Hematopoietic multipotent progenitor cell treated with erythropoietin and hydrocortisone succinate and interleukin-3 and kit ligand, for 17 days (in vitro differentiated cells): ENCODE measurements around the gene NTRK2.

Experiments used
- DNase-seq: peaks from one replicate; pipeline ENCODE4 v3.0.0-alpha.2; 2015; ENCODE audit warnings: low spot score

NTRK2 gene

DNA sequence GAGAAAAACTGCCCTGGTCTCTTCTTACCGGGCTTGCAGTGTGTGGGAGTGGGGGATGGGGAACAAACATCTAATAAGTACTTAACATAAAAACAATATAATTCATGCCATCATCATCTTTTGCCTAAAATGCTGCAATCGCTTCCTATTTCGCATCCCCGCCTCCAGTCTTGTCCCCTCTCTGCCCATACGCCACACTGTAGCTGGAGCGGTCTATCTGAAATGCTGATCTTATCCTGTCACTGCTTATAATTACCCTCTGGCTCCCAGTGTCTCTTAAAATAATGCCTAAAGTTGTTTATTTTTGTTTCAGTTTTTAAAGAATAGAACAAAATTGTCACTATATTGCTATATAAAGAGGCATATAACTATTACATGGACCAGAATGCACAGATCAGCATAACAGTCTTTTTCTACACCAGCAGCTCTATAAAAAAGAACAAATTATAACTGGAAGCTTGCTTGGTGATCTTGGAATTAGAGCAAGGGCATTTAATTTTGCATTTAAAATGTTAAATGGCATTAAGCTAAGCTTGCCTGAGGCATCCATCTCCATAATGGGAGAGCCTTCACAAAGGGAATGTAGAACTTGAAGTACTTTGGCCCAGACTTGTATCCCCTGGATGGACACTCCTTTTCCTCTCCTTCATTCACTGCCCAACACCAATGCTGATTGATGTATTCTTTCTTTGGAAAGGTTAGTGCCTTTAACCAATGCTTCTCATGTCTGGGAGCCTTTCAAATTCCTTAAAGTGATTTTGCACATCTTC is 12.2 kb downstream of the NTRK2 start:
- no peak for DNase-seq

DNA sequence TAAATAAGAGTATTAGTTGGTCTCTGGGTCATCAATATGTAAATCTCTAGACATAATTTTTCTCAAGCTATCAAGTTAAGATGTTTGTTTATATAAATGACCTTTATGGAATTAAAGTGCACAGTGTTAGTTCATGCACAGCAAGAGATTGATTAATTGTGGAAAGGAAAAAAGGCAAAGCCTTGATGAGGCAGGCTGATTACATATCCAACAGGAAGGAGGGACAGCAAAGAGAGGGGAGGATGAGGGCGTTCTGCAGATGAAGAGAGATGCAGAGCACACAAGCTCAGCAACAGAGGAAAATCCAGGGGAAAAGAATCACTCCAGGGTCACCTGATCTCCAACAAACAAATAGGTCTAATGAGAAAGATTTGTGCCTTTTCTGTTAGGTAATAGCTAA is 16.5 kb downstream of the NTRK2 start:
- no peak for DNase-seq

DNA sequence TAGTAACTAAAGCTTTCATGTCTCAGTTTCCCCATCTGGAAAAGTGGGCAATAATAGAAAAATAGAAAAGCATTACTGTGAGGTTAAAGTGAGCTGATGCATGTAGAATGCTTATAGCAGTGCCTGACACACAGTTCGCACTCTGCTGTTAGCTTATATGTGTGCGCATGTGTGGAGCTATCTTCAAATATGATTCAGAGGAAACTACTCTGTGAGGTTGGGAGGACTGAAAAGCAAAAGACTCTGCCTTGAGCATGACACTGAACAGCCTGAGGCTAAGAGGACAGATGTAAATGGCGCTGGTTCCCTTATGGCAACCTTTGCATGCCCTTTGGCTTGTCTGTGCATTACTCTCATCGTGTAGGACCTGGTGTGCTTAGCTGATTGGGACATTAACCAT is 19.4 kb downstream of the NTRK2 start:
- no peak for DNase-seq

DNA sequence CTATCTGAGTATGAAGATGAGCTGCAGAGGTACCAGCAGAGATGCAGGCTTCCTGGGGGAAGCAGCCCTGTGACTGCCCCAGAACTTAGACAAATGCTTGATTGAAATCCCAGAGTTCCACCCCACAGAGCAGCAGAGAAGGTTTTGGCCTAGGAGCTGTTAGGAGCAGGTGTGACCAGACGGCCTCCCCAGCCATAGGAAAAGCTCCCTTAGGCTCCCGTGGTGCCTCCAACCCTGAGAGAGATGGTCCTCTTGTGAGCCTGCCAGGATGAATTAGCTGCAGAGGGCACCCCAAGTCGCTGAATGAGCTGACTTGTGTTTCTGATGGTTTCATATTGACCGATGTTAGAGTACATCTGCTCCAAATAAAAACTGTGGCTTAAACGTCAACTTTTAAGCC is 22.1 kb downstream of the NTRK2 start:
- no peak for DNase-seq

DNA sequence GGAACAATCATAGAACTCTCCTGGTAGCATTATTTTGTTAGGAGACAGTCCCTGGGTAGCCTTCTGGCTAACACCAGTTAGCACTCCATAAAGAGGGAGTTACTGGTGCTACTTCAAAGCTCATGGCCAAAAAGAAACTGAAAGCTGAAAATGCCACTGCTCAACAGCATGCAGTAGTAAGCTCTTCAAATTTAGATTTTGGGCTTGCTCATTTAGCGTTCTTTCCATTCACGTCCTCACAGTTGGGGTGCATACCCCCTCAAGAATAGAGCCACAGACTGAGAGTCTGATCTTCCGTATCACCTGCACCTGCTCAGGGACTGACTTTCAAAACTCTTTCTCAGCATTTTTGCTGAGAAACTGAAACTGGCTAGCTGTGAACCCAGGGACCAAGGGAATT is 24.7 kb downstream of the NTRK2 start:
- no peak for DNase-seq

DNA sequence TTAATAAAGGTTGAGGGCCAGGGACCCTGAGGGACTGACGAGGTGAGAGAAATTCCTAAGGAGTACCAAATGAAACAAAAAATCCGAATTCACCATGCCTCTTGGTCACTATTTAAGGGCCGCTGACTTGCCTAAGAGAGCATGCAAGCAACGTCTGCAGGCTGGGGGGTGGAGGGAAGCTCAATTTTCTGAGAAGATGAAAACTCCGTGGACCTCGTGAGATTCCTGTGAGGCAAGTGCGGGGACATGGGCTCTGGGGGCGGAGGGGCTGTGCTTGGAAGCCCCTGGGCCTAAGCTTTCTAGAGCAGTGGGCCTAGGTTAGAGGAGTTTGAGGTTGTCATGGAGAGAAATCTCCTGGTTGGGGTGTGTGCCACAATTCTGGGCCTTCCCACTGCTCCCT is 27.5 kb downstream of the NTRK2 start:
- DNase-seq = no peak

DNA sequence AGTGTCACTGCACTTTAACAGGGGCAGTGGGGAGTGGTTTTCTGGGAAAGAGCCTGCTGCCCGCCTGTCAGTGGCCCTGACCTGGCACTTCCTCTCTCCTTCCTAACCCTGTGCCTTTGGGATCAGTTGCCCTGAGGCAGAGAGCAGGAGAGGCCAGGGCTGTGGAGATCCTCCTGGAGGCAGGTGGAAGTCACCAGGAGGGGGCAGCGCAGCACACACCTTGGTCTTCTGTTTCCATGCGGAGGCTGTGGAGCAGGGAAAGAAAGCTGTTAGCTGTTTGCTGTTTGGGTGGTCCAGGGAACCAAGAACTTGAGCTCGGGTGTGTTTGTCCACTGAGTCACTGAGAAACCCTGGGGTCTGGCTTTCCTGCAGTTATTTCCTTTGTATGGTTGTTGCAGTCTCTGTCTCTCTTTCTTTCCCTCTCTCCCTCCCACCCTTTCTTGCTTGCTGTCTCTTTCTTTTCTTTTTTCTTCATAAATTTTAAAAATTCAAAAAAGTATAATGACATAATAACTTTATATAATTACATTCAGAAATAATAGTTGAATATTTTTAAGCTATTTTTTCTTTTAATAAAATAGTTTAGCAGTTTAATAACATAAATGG is 28.1 kb downstream of the NTRK2 start:
- no peak for DNase-seq

DNA sequence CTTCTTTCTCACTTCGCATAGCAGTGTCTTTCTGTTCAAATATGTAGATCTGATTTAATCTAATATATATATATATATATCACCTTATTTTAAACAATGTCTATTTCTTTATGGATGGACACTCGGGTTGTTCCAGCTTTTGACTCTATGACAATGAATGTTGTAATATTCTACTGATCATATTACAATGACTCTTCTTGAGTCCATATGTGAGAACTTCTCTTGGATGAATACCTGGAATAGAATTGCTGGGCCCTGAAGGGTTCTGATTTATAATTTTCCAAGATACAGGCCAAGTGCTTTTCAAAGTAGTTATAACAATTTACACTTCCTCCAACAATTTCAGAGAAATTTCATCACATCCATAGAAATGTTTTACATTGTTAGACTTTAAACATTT is 28.8 kb downstream of the NTRK2 start:
- DNase-seq = no peak

DNA sequence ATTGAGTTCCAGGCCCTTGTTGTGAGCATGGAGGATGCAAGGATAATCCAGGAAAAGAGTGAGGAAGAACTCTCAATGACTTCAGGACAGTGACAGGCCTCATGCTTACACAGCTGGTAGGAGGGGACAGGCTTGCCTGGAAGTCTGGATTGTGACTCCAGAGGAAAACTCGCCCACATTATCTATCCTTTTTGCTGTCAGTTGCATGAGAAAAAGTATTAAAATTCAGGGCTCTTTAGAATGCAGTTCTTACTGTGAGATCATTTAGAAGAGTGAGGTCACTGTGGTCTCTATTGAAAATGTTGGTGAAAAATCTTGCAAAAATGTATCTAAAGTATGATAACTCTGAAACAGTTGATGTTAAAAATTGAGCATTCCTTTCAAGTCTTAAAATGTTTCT is 30.5 kb downstream of the NTRK2 start:
- DNase-seq = no peak

DNA sequence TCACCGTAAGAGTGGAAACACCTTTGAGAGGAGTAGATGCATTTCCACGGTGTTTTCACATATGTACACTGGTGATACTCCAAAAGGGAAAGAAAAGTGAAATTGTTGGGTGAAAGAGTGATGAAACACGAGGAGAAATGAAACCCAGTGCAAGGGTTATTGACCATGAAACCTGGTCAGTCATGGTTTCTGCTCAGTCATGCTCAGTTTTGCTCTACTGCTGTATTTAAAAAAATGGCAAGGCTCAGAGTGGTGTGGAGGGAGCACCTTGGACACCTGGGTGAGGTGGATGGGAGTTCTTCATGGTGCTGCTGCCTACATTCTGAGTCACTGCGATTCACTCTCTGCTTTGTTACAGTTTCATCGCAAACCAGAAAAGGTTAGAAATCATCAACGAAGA is 32.3 kb downstream of the NTRK2 start:
- DNase-seq = no peak

DNA sequence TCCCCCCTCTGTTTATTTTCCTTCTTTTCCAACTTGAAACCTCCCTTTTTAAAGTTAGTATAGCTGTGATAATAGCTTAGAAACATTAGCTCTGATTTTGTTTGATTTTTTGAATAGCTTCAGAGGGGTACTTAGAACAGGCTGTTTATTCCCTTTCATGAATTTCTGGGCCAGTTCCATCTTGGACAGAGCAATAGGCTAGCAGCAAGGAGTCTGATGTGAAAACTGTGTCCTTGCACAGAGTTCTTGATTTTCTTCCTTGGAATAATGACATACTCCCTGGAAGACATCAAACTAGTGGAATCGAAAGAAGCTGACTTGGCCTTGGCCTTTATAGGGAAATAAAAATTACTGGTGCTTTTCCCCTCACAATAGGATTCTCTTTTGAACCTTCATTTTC is 32.9 kb downstream of the NTRK2 start:
- no peak for DNase-seq

DNA sequence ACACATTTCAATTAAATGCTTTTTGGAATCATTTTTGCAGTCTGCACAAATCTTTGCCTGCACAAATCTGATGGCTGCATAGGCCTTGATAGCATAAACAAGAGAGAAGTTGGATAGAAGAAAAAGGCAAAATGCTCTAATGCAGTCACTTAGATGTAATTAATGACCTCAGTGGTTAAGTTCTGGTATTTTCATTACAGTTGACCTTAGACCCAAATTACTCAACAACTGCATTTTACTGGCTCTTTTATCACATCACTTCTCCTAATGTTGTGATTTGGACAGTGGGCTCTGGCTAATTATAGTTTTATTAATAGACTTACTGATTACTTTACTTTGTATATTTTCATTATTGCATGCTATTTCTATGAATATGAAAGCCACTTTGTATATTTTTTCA is 34.3 kb downstream of the NTRK2 start:
- no peak for DNase-seq

DNA sequence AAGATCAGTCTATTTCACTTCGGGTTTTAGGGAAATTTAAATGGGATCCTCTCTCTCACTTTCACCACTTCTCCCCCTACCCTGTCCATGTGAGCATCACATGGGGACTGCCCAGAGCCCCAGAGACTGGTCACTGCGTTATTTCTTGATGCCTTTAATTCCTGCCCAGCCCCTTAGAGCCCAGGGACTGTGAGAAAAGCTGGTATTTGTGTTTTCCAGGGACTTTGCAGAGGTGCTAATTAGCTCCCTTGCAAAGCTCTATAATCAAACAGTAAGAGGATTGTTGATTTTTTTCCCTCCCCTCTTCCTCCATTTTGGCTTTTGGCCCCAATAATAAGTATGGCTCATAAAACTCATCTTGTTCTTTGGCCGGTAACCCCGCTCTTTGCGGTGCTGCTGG is 35.6 kb downstream of the NTRK2 start:
- DNase-seq = no peak

DNA sequence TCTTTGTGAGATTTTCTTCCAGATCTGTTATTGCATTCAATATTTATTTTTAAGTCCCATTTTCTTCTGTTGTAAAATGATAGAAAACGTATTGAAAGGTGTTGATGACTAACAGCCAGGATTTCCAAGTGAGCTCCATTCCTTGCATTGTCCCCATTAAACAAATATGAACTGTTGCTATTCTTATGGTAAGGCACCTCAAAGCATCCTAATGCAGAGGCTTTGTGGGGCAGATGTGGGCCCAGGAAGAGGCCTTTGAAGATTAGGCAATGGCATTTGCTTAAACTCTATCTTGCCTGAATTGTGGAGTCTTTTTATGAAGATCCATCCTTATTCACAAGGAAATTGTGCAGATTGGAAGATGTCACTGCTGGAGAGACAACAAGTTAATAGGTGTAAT is 38.9 kb downstream of the NTRK2 start:
- DNase-seq = no peak

DNA sequence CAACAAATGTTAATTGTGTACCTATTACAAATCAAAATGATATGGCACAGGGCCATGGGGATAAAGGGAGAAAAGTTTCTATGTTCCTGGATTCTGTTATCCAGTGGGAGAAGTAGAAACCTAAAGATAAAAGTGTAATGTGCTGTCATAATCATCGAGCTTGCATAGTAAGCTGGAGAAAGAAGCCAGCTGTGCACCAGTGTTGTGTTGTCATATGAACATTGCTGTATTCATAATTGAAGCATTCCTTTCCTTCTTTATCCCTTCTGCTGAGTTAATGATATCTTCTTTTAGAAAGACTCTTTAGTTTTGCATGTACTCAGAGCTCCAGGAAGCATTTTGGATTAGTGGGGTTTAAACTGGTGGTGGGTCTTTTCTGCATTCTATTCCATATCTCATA is 39.5 kb downstream of the NTRK2 start:
- no peak for DNase-seq

DNA sequence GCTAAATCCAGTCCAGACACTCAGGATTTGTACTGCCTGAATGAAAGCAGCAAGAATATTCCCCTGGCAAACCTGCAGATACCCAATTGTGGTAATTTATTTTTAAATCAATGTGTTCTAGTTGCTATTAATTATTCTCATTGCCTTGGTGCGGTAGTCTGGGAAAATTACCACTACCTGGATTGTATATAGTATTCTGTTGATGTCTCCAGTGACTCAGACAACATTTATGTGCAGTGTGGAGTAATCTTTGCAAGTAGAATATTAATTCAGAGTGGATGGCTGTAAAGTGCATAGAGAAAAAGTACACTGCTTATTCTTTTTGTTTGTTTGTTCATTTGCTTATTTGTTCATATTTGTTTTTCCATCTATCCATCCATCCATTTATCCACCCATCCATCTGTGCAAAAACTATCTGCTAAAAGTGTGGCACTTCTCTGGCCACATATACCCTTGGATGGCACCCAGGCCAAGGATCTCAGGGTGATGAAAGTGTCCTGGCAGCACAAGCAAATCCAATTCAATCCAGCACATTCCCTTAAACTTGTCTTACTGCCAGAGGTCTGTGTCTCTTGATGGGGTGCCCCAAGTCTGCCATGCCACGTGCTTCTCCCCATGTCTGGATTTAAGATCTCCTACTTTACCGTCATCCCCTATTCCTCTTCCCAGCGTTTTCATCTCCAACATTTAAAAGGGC is 41.3 kb downstream of the NTRK2 start:
- no peak for DNase-seq

DNA sequence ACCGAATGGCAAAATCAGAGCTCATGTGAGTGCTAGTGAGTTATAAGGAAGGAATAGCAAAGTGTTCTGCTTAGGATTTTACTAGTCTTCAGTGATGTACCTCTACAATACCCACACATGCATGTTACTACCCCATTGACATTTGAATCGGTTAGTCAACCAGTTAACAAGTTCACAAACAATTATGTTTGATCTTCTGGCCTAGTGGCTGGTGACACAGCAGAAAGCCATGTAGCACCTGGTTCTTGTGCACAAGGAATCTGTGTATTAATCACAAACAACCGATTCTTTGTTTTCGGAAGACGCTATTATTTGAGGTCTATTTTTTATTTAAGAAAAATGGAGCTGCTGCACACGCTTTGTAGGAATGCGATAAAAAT is 41.9 kb downstream of the NTRK2 start:
- no peak for DNase-seq

DNA sequence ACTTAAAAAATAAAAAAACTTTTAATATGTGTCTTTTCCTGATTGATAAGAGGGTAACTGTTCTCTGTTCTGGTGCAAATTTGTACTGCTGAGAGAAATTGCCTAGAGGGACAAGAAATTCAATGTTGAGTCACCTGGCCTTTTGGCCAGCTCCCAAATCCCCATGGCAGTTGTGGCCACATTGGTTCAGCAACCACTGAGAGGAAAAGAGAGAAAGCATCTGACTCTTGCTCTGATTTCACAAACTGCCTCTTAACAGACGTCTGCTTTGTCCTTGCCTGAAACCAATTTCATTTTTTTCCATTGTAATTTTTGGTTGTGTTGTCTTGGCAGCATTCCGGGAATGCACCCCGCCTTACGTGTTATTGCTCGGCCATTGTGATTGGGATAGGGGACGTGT is 42.4 kb downstream of the NTRK2 start:
- no peak for DNase-seq

DNA sequence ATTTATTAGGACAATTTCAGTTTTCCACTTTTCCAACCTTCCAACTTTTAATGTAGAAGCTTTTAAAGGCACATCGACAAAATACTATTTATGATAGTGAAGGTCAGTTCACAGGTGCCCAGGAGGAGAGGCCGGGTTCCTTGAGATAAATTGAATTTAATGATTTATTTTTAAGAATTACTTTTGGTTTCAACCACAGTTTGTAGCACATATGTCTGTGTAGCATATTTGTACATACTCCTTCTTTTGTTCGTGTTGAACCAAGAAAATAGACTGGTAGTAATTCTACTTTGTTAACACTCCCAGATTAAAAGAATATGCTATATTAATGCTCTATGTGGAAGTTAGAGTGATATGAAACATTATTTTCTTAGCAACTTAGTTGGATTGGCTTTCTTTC is 46.7 kb downstream of the NTRK2 start:
- no peak for DNase-seq

DNA sequence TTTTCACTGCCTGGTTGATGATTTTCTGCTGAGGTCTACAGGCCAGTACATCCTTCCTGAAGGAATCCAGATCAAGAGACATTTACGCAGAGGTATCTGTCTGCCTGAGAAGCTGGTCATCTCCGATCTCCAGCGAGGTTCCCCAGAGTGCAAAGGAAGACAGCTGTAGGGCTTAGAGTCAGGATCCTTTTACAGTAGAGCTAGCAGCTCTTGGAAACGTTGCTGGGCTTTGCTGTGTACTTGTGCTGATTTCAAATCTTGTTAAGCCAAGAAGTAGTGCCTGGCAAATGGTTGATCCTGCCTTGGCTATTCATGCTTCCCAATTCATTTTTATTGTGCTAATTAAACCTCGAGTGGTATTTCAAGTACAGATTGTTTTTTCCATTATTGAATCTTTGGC is 48.9 kb downstream of the NTRK2 start:
- no peak for DNase-seq

DNA sequence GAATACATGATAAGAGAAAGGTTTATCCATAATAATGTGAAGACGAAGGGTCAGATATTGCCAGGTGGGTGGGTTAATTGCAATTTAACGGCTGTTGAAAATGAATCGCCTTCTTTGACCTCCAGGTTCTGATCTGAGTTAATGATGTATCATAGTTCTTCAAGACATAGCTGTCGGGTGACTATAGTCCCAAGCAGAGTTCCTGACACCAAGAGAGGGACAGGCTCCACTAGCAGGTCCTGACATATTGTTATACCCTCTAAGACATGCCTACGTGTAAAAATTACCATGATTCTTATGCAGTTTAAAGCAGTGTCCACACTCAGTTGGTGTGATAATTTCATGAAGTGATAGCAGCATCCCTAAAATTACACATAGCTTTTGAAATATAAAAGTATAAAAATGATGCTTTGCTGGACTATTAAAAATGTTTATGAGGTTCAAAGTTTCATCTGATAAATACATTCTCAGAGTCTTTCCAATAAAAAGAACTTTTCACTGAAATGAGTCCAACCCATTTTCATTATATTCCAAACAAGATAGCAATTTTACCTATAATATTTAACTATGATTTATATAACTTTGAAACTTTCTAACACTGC is 53.0 kb downstream of the NTRK2 start:
- DNase-seq = no peak

DNA sequence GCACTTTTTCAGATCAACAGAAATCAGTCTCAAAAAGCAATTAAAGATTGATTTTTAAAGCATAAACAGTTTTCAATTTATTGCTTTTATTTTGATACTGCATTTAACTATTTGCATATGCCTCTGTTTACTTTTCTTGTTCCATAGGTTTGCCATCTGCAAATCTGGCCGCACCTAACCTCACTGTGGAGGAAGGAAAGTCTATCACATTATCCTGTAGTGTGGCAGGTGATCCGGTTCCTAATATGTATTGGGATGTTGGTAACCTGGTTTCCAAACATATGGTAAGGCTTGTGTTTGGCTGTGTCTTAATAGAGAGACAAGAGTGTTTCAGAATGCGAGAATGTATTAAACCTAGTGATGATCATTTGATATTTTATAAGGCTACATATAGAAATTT is 53.9 kb downstream of the NTRK2 start:
- no peak for DNase-seq

DNA sequence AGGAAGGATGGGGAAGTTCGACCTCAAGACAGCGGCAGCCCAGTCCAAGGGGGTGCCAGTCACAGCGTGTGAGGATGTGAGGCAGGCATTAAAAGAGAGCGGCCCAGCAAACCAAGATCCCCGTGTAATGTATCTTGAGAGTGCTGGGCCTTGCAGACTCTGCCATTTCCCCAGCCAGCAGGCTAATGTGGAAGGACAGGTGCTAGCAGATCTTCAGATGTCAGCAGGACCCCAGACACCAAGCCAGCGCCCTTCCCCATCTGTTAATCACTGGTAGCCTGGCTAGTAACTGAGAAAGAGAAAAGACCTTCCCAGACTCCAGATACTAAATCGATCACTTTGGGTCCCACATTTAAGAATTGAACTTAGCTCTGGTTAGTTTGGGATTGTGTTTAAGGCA is 62.2 kb downstream of the NTRK2 start:
- DNase-seq = no peak
